Measurements from ENCODE around the gene CTBP2.

CTBP2 gene

DNA sequence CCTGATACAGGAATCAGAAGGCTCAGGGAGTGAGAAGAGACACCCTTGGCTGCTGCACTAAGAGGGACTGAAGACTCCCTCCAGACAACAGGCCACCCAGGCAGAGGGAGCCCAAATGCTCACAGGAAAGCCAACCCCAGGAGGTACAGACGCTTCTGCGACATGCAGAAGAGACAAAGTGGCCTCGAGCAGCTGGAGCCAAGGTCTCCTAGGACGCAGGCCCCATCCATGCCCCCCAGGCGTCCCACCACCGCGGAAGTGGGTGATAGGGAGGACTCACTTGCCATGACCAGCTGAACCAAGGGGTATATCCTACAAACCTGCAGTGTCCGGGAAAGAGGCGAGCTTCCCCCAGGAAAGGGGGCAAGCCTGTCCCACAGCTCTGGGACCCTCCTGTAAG is 56.9 kb downstream of the CTBP2 start:
- Histone ChIP-seq H4K20me1 (peaks cover 99% of the 10 kb centered on the region), H3K36me3 (peaks cover 92% of the 10 kb centered on the region), H3K9me3 (peaks cover 8% of the 10 kb centered on the region), H3K27me3 (no peaks in the 10 kb centered on the region), H3K4me1 (peaks cover 78% of the 10 kb centered on the region), H3K4me3 (no peak overlapping the region), H3K27ac (no peak overlapping the region), H3K4me2 (peak overlapping the region; percentile 42; the same call in 1 of the 2 replicates), H3K9ac (no peak overlapping the region)
- TF ChIP-seq Cebpa-rat (IDR thresholded peaks at IDR 0.05), result no peak

DNA sequence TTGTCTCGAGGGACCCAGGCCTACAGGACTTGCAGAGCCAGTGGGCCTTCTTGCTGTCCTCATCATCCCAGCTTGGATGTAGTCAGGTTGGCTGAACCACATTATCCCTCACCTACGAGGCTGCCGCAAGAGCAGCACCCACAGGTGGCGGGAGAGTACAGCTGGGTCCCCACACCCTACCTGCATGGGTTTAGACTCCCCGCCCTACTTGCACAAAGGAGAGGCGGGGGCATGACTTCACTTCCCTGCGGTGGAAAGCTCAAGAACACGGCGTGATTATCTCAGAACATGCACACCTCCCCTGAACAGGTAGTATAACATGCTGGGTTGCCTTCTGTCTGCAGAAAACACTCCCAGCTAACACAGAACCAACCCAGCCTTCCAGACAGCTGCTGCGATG is 57.5 kb downstream of the CTBP2 start:
- no peak for TF ChIP-seq Cebpa-rat (IDR thresholded peaks at IDR 0.05)
- peaks cover 91% of the 10 kb centered on the region for H3K36me3 ChIP-seq
- H3K27ac ChIP-seq, result no peak overlapping the region
- no peak overlapping the region for H3K4me3 ChIP-seq
- peaks cover 84% of the 10 kb centered on the region for H3K4me1 ChIP-seq
- no peak overlapping the region for H3K9ac ChIP-seq
- H3K4me2 ChIP-seq, result peak overlapping the region; percentile 29; the same call in 1 of the 2 replicates
- peaks cover 100% of the 10 kb centered on the region for H4K20me1 ChIP-seq
- peaks cover 1% of the 10 kb centered on the region for H3K9me3 ChIP-seq
- H3K27me3 ChIP-seq, result no peaks in the 10 kb centered on the region

DNA sequence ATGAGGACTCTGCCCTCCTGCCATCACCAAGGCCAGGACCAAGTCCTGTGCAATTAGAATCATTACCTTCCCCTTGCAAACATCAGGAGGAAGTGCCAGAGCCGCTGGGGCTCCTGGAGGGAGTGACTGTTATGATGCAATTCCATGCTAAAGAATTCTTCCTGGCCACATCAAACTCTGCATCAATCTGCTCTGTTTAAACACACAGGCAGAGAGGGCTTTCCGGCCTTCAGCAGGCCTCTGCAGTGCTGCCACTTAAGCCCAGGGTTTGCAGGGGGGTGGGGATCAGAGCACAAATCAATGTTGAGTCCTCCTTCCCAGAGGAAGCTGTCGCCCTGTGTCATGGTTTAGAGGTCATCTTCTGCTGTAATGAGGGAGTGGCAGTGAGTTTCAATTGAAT is 58.1 kb downstream of the CTBP2 start:
- Histone ChIP-seq H3K36me3 (peaks cover 91% of the 10 kb centered on the region), H3K27ac (no peak overlapping the region), H3K9me3 (no peaks in the 10 kb centered on the region), H3K4me1 (peaks cover 90% of the 10 kb centered on the region), H4K20me1 (peaks cover 100% of the 10 kb centered on the region), H3K4me3 (no peak overlapping the region), H3K27me3 (no peaks in the 10 kb centered on the region), H3K9ac (no peak overlapping the region), H3K4me2 (peak overlapping the region; percentile 29; the same call in 1 of the 2 replicates)
- no peak for TF ChIP-seq Cebpa-rat (IDR thresholded peaks at IDR 0.05)

DNA sequence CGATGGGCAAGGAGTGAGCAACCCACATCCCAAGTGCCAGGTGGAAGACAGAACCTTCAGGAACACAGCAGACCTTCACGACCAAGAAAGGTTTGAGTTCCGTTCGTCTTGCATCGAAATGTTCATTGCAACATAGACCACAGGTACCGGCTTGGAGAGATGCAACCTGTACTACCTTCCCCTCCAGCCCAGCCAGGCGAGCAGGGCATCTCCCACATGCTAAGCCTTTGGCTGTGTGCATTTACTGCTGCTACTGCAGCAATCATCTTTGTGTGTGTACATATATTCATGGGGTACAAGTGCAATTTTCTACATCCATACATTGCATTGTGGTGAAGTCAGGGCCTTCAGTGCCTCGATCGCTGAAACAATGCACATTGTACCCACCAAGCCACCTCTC is 58.8 kb downstream of the CTBP2 start:
- Histone ChIP-seq H3K36me3 (peaks cover 86% of the 10 kb centered on the region), H4K20me1 (peaks cover 100% of the 10 kb centered on the region), H3K4me3 (no peak overlapping the region), H3K4me1 (peaks cover 92% of the 10 kb centered on the region), H3K4me2 (no peak overlapping the region), H3K27ac (no peak overlapping the region), H3K9ac (no peak overlapping the region), H3K9me3 (no peaks in the 10 kb centered on the region), H3K27me3 (no peaks in the 10 kb centered on the region)
- no peak for TF ChIP-seq Cebpa-rat (IDR thresholded peaks at IDR 0.05)

GRCh38 chr10:125101049-125101448 is 59.3 kb downstream of the CTBP2 start:
- no peaks in the 10 kb centered on the region for H3K9me3 ChIP-seq
- no peak overlapping the region for H3K9ac ChIP-seq
- no peak overlapping the region for H3K4me2 ChIP-seq
- H3K4me3 ChIP-seq, result no peak overlapping the region
- no peak for TF ChIP-seq Cebpa-rat (IDR thresholded peaks at IDR 0.05)
- H3K27ac ChIP-seq, result no peak overlapping the region
- peaks cover 80% of the 10 kb centered on the region for H3K36me3 ChIP-seq
- H3K4me1 ChIP-seq, result peaks cover 92% of the 10 kb centered on the region
- H3K27me3 ChIP-seq, result no peaks in the 10 kb centered on the region
- peaks cover 100% of the 10 kb centered on the region for H4K20me1 ChIP-seq

- H3K4me2 ChIP-seq, result no peak overlapping the region
- H3K4me1 ChIP-seq, result peaks cover 92% of the 10 kb centered on the region
- TF ChIP-seq Cebpa-rat (IDR thresholded peaks at IDR 0.05), result no peak
- H3K4me3 ChIP-seq, result no peak overlapping the region
- H4K20me1 ChIP-seq, result peaks cover 100% of the 10 kb centered on the region
- no peak overlapping the region for H3K9ac ChIP-seq
- H3K36me3 ChIP-seq, result peaks cover 86% of the 10 kb centered on the region
- no peaks in the 10 kb centered on the region for H3K27me3 ChIP-seq
- no peaks in the 10 kb centered on the region for H3K9me3 ChIP-seq
- H3K27ac ChIP-seq, result no peak overlapping the region
These were observed 62.8 kb downstream of the CTBP2 start for GRCh38 chr10:125097409-125098070.

- no peak for TF ChIP-seq Cebpa-rat (IDR thresholded peaks at IDR 0.05)
- Histone ChIP-seq H3K36me3 (peaks cover 85% of the 10 kb centered on the region), H3K4me3 (no peak overlapping the region), H3K9ac (no peak overlapping the region), H4K20me1 (peaks cover 100% of the 10 kb centered on the region), H3K4me2 (no peak overlapping the region), H3K9me3 (no peaks in the 10 kb centered on the region), H3K27me3 (no peaks in the 10 kb centered on the region), H3K27ac (no peak overlapping the region), H3K4me1 (peaks cover 91% of the 10 kb centered on the region)
These were observed 63.4 kb downstream of the CTBP2 start for GRCh38 chr10:125096975-125097374.

- Histone ChIP-seq H3K36me3 (peaks cover 81% of the 10 kb centered on the region), H3K4me3 (no peak overlapping the region), H3K4me1 (peaks cover 85% of the 10 kb centered on the region), H3K4me2 (0 out of 2 replicates have a peak overlapping the region, but pooled peaks have one; percentile 18), H3K27ac (no peak overlapping the region), H3K9ac (no peak overlapping the region), H3K27me3 (no peaks in the 10 kb centered on the region), H4K20me1 (peaks cover 100% of the 10 kb centered on the region), H3K9me3 (no peaks in the 10 kb centered on the region)
- no peak for TF ChIP-seq Cebpa-rat (IDR thresholded peaks at IDR 0.05)
These were observed 64.0 kb downstream of the CTBP2 start for GRCh38 chr10:125096371-125096770.

- no peak for TF ChIP-seq Cebpa-rat (IDR thresholded peaks at IDR 0.05)
- H3K9ac ChIP-seq, result no peak overlapping the region
- H3K4me1 ChIP-seq, result peaks cover 80% of the 10 kb centered on the region
- H4K20me1 ChIP-seq, result peaks cover 100% of the 10 kb centered on the region
- no peak overlapping the region for H3K27ac ChIP-seq
- H3K4me2 ChIP-seq, result 0 out of 2 replicates have a peak overlapping the region, but pooled peaks have one; percentile 18
- H3K36me3 ChIP-seq, result peaks cover 82% of the 10 kb centered on the region
- no peak overlapping the region for H3K4me3 ChIP-seq
- no peaks in the 10 kb centered on the region for H3K9me3 ChIP-seq
- no peaks in the 10 kb centered on the region for H3K27me3 ChIP-seq
These were observed 64.6 kb downstream of the CTBP2 start for GRCh38 chr10:125095776-125096175.

- Histone ChIP-seq H3K4me2 (no peak overlapping the region; the same call in 1 of the 2 replicates), H4K20me1 (peaks cover 100% of the 10 kb centered on the region), H3K9me3 (no peaks in the 10 kb centered on the region), H3K4me1 (peaks cover 79% of the 10 kb centered on the region), H3K9ac (no peak overlapping the region), H3K27ac (no peak overlapping the region), H3K36me3 (peaks cover 82% of the 10 kb centered on the region), H3K27me3 (no peaks in the 10 kb centered on the region), H3K4me3 (no peak overlapping the region)
- TF ChIP-seq Cebpa-rat (IDR thresholded peaks at IDR 0.05), result no peak
These were observed 65.1 kb downstream of the CTBP2 start for GRCh38 chr10:125095228-125095627.

Measured in BLaER1 (cell line).